Upper lobe of left lung (tissue), 6 donors: ENCODE results near the gene LRRC10. TPM values are rescaled to one million over a fixed set of nuclear protein-coding genes. Genes with fewer than 3 reads are reported as not detected.

Experiments
- ATAC-seq, 2 donors: fragments of 200-7000 bp; cut with Tn5 transposase; one replicate each; pipeline ENCODE4 v1.9.1; 2022; ENCODE audit warnings: mild to moderate bottlenecking in 2 of 2, moderate library complexity in 2 of 2; ENCODE audit not compliant: low FRiP score in 2 of 2
- DNase-seq, 2 donors: peaks; one replicate each; pipeline ENCODE4 v3.0.0-alpha.2; 2019 to 2020
- H3K27ac ChIP-seq, 4 donors: fragments of 200-600 bp; sonication (generic); one replicate each; pipeline ENCODE4 v1.5.1; 2016 to 2019
- H3K27me3 ChIP-seq, 4 donors: fragments of 200-600 bp; sonication (generic); one replicate each; pipeline ENCODE4 v1.5.1; 2017 to 2019
- H3K36me3 ChIP-seq, 4 donors: fragments of 200-600 bp; sonication (generic); one replicate each; pipeline ENCODE4 v1.5.1; 2016 to 2019
- H3K4me1 ChIP-seq, 4 donors: fragments of 200-600 bp; sonication (generic); one replicate each; pipeline ENCODE4 v1.5.1; 2018 to 2019
- H3K4me3 ChIP-seq, 4 donors: fragments of 200-600 bp; sonication (generic); one replicate each; pipeline ENCODE4 v1.5.1; 2017 to 2019; ENCODE audit warnings: mild to moderate bottlenecking in 2 of 4, moderate library complexity in 1 of 4
- H3K9me3 ChIP-seq, 4 donors: fragments of 200-600 bp; sonication (generic); one replicate each; pipeline ENCODE4 v1.5.1; 2018 to 2019
- CTCF ChIP-seq, 6 experiments: fragments of 450-650 bp in 4 of 6; fragments of 200-600 bp in 2 of 6; sonication (generic) in 2 of 6; IDR thresholded peaks; one replicate each; pipeline ENCODE4 v1.5.1; 2016 to 2019; ENCODE audit warnings: antibody characterized with exemption in 6 of 6
- EP300 ChIP-seq, 4 donors: sonication (generic); formaldehyde crosslinking; IDR thresholded peaks; one replicate each; pipeline ENCODE4 v1.5.1; 2017; ENCODE audit warnings: antibody characterized with exemption in 4 of 4, control low read depth in 2 of 4
- POLR2A ChIP-seq, 4 donors: fragments of 450-650 bp; IDR thresholded peaks; one replicate each; pipeline ENCODE4 v1.5.1; 2016 to 2017; ENCODE audit warnings: antibody characterized with exemption in 4 of 4, mild to moderate bottlenecking in 2 of 4
- POLR2AphosphoS5 ChIP-seq, 2 donors: sonication (generic); formaldehyde crosslinking; IDR thresholded peaks; one replicate each; pipeline ENCODE4 v1.5.1; 2017; ENCODE audit warnings: antibody characterized with exemption in 2 of 2
- WGBS, 2 donors: methylation state at CpG; one replicate each; pipeline ENCODE4 v1.1.5; 2017 to 2018; 5-methylcytosine and 5-hydroxymethylcytosine counted together
- total RNA-seq, 6 donors: library from RNA; depleted of rRNA in 4 of 6; stranded (reverse); fragments of >200 nt in 4 of 6; gene quantifications; one replicate each; pipeline versions ENCODE4 v1.1.0 to v1.2.1, GENCODE V29; 2016 to 2021
- donor health status: DM: no; HTN: no; CAD: no; lungs with moderate emphysema.
- donor health status: DM: no; HTN: yes; CAD: no; lungs with severe emphysema.

The LRRC10 gene
- total RNA-seq, 6 donors from 2014 or later = not detected

GRCh38 chr12:69645031-69645430, 34.3 kb upstream of the LRRC10 start:
- no peak overlapping the region for H3K27ac ChIP-seq
- no peak for DNase-seq
- no peaks in the 10 kb centered on the region for H3K4me1 ChIP-seq
- peak in 1 of 2 donors; percentile 65 for ATAC-seq
- H3K27me3 ChIP-seq = no peaks in the 10 kb centered on the region
- no peaks in the 10 kb centered on the region for H3K9me3 ChIP-seq
- WGBS, 2 donors = 88 to 94% methylated on average over 2 of the region's 2 CpGs
- no peaks in the 10 kb centered on the region for H3K36me3 ChIP-seq
- H3K4me3 ChIP-seq = no peak overlapping the region
- no peak for TF ChIP-seq CTCF (IDR thresholded peaks at IDR 0.05)

DNA sequence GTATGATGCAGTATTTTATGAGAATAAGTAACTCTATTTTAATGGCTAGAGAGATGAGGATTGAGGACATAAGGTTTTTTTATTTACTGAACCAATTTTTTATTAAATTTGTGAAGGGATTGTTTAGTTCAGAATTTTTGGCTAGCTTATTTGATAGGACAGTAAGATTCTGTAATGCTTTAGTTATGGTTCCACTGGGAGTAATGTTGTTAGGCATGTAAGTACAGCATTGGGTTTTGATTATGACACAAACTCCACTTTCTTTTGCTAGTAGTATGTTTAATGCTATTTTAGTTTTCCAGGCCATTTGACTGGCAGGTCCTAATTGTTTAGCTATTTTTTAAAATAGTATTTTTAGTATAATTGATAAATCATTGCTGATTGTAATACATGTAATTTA, 33.8 kb upstream of the LRRC10 start:
- TF ChIP-seq CTCF (IDR thresholded peaks at IDR 0.05) = no peak
- TF ChIP-seq POLR2A (IDR thresholded peaks at IDR 0.05) = no peak
- no peak for TF ChIP-seq EP300 (IDR thresholded peaks at IDR 0.05)
- no peak for TF ChIP-seq POLR2AphosphoS5 (IDR thresholded peaks at IDR 0.05)

GRCh38 chr12:69642531-69642930, 31.8 kb upstream of the LRRC10 start:
- no peak for TF ChIP-seq POLR2A (IDR thresholded peaks at IDR 0.05)
- TF ChIP-seq EP300 (IDR thresholded peaks at IDR 0.05) = no peak
- TF ChIP-seq CTCF (IDR thresholded peaks at IDR 0.05) = no peak
- TF ChIP-seq POLR2AphosphoS5 (IDR thresholded peaks at IDR 0.05) = no peak
- no peaks in the 10 kb centered on the region for H3K27me3 ChIP-seq
- H3K27ac ChIP-seq = no peak overlapping the region
- WGBS, 2 donors = 79 to 85% methylated on average over 4 to 6 of the region's 6 CpGs
- no peak for ATAC-seq
- no peaks in the 10 kb centered on the region for H3K36me3 ChIP-seq
- no peak for DNase-seq
- H3K9me3 ChIP-seq = no peaks in the 10 kb centered on the region
- H3K4me3 ChIP-seq = no peak overlapping the region
- H3K4me1 ChIP-seq = no peaks in the 10 kb centered on the region

More for the DNA sequence above, 33.8 kb upstream of the LRRC10 start:
- no peak for DNase-seq
- peak in 1 of 2 donors; percentile 41 for ATAC-seq
- H3K36me3 ChIP-seq = no peaks in the 10 kb centered on the region
- no peaks in the 10 kb centered on the region for H3K9me3 ChIP-seq
- no peak overlapping the region for H3K27ac ChIP-seq
- no peaks in the 10 kb centered on the region for H3K27me3 ChIP-seq
- no peaks in the 10 kb centered on the region for H3K4me1 ChIP-seq
- no peak overlapping the region for H3K4me3 ChIP-seq

- no peak for TF ChIP-seq POLR2AphosphoS5 (IDR thresholded peaks at IDR 0.05)
- no peak for TF ChIP-seq EP300 (IDR thresholded peaks at IDR 0.05)
- TF ChIP-seq POLR2A (IDR thresholded peaks at IDR 0.05) = no peak
- TF ChIP-seq CTCF (IDR thresholded peaks at IDR 0.05) = no peak
Measured at GRCh38 chr12:69641546-69641945, 30.8 kb upstream of the LRRC10 start.

DNA sequence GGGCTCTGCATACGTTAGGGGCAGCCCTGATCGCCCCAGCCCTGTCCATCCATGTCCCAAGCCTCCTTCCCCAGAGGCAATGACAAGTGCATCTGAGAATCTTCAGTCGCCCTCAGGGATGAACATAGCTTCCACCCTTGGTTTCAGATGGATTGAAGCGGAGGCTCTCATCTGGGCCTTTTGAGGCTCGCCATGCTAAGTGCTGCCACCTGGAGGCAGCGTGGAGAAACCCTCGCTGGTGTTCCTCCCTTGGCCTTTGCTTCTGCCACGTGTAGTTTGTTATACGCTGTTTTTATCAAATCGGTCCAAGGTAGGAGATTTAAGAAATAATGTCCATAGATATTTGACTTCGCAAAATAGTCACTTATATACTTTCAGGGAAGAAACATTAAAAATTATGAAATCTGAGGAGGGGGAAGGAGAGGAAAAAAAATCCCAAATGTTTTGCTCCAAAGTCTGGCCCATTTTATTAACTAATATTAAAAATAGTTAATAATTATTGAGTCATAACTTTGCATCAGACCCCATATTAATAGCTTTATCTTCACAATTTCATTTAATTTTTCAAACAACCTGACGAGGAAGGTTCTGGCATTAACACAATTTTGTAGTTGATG, 28.8 kb upstream of the LRRC10 start:
- H3K9me3 ChIP-seq = no peaks in the 10 kb centered on the region
- ATAC-seq (peak; percentile 73 to 76), DNase-seq (peak in 1 of 2 donors; percentile 51)
- no peak overlapping the region for H3K27ac ChIP-seq
- WGBS, 2 donors = 27% methylated on average over 10 to 12 of the region's 12 CpGs
- TF ChIP-seq POLR2AphosphoS5 (IDR thresholded peaks at IDR 0.05) (no peak), CTCF (IDR thresholded peaks at IDR 0.05) (peak; percentile 55 to 74 (median 66)), EP300 (IDR thresholded peaks at IDR 0.05) (no peak)
- no peak overlapping the region for H3K4me3 ChIP-seq
- no peaks in the 10 kb centered on the region for H3K4me1 ChIP-seq
- no peaks in the 10 kb centered on the region for H3K36me3 ChIP-seq
- H3K27me3 ChIP-seq = no peaks in the 10 kb centered on the region

More at GRCh38 chr12:69641546-69641945, 30.8 kb upstream of the LRRC10 start:
- H3K9me3 ChIP-seq = no peaks in the 10 kb centered on the region
- no peak overlapping the region for H3K4me3 ChIP-seq
- no peaks in the 10 kb centered on the region for H3K4me1 ChIP-seq
- no peaks in the 10 kb centered on the region for H3K36me3 ChIP-seq
- ATAC-seq (no peak), DNase-seq (no peak)
- no peak overlapping the region for H3K27ac ChIP-seq
- H3K27me3 ChIP-seq = no peaks in the 10 kb centered on the region
- 80 to 83% methylated on average over 7 of the region's 7 CpGs for WGBS, 2 donors
